K562 (cell line): ENCODE results near the gene HOXB1. TPM values are rescaled to one million over a fixed set of nuclear protein-coding genes. Genes with fewer than 3 reads are reported as not detected.

Experiments used
- ATAC-seq: fragments of 200-7000 bp; cut with Tn5 transposase; 3 replicates; pipeline ENCODE4 v1.9.1; 2020; ENCODE audit warnings: moderate library complexity
- BruUV-seq: library from RNA; stranded (reverse); fragments of 400-500 nt; replicated peaks from 2 replicates; lab custom pipeline; 2021; lab: Mats Ljungman, UMichigan
- CTCF ChIA-PET: fragments of 300-600 bp; formaldehyde crosslinking; extraction: SDS; loops from one replicate; lab custom pipeline; 2021; ENCODE audit warnings: low intra/inter-chr PET ratio; lab: Yijun Ruan, JAX
- POLR2A ChIA-PET: fragments of 300-600, 350-650 bp; sonication (Branson Sonifier 250); formaldehyde crosslinking; extraction: SDS; loops from one replicate; lab custom pipeline; 2021; ENCODE audit warnings: antibody characterized with exemption, inconsistent platforms; lab: Yijun Ruan, JAX
- DNase-seq, 4 experiments: peaks; one replicate each; pipeline versions ENCODE4 v3.0.0 to v3.0.0-alpha.2; 2011 to 2018; ENCODE audit warnings: low spot score in 3 of 4, mixed read lengths in 3 of 4; ENCODE audit errors: extremely low read depth in 1 of 4
- FAIRE-seq: peaks from 2 replicates; lab custom pipeline; 2011; peaks lifted over from hg19 to GRCh38; lab: Jason Lieb, UNC
- H2AFZ ChIP-seq: 2 replicates; pipeline ENCODE4 v1.6.0; 2011; ENCODE audit warnings: low read depth, low read length, control low read depth, inconsistent platforms
- H3K27ac ChIP-seq: fragments of 200-600 bp; 3 replicates; pipeline ENCODE4 v1.8.0; 2011; ENCODE audit warnings: low read depth, mild to moderate bottlenecking, control low read depth, inconsistent platforms, low read length, moderate library complexity, mixed read lengths; ENCODE audit errors: extremely low read depth
- H3K27me3 ChIP-seq, 2 experiments: fragments of 300-600 bp in 1 of 2; 2 replicates in 1 of 2; 3 replicates in 1 of 2; pipeline versions ENCODE4 v1.6.0 to v1.8.0; 2011; ENCODE audit warnings: inconsistent platforms in 2 of 2, low read length in 2 of 2, mild to moderate bottlenecking in 1 of 2, mixed read lengths in 1 of 2, moderate library complexity in 1 of 2; ENCODE audit not compliant: control insufficient read depth in 2 of 2, insufficient read depth in 2 of 2
- H3K36me3 ChIP-seq: fragments of 300-600 bp; 3 replicates; pipeline ENCODE4 v1.8.0; 2011; ENCODE audit warnings: mild to moderate bottlenecking, low read length, inconsistent platforms; ENCODE audit not compliant: control insufficient read depth, insufficient read depth
- H3K4me1 ChIP-seq, 2 experiments: fragments of 200-600 bp in 1 of 2; replicated peaks in 1 of 2; 2 replicates in 1 of 2; 3 replicates in 1 of 2; pipeline versions ENCODE4 v1.5.1 to v1.8.0; 2011; ENCODE audit warnings: inconsistent platforms in 2 of 2, low read length in 2 of 2, mild to moderate bottlenecking in 1 of 2, mixed read lengths in 1 of 2, moderate library complexity in 1 of 2; ENCODE audit not compliant: control insufficient read depth in 2 of 2, insufficient read depth in 2 of 2
- H3K4me2 ChIP-seq: 2 replicates; pipeline ENCODE4 v1.6.1; 2011; ENCODE audit warnings: low read length, control low read depth, inconsistent platforms, mixed read lengths; ENCODE audit not compliant: insufficient read depth
- H3K4me3 ChIP-seq: fragments of 200-600 bp; sonication (generic), shearing (Covaris generic); 2 replicates; pipeline ENCODE4 v1.5.1; 2016; ENCODE audit warnings: control low read depth, inconsistent platforms
- H3K79me2 ChIP-seq: fragments of 200-600 bp; 3 replicates; pipeline ENCODE4 v1.8.0; 2011; ENCODE audit warnings: low read length, inconsistent platforms; ENCODE audit not compliant: control insufficient read depth, insufficient read depth
- H3K9ac ChIP-seq, 2 experiments: 2 replicates each; pipeline versions ENCODE4 v1.6.0 to v1.6.1; 2011; ENCODE audit warnings: low read depth in 2 of 2, low read length in 2 of 2, control low read depth in 1 of 2, inconsistent platforms in 1 of 2, mild to moderate bottlenecking in 1 of 2, mixed read lengths in 1 of 2; ENCODE audit not compliant: insufficient read depth in 1 of 2
- H3K9me1 ChIP-seq: one replicate; pipeline ENCODE4 v1.6.0; 2011; ENCODE audit warnings: inconsistent platforms, mild to moderate bottlenecking, low read length, moderate library complexity; ENCODE audit not compliant: control insufficient read depth, insufficient read depth
- H3K9me3 ChIP-seq: replicated peaks from 2 replicates; pipeline ENCODE4 v1.5.1; 2011; ENCODE audit warnings: low read depth, low read length, inconsistent platforms; ENCODE audit not compliant: control insufficient read depth, insufficient read depth
- H4K20me1 ChIP-seq: replicated peaks from 2 replicates; pipeline ENCODE4 v1.6.1; 2011; ENCODE audit warnings: low read length, inconsistent platforms, mixed read lengths; ENCODE audit not compliant: control insufficient read depth, insufficient read depth
- HDAC3 ChIP-seq: fragments of 450-650 bp; IDR thresholded peaks from 2 replicates; pipeline ENCODE4 v1.6.1; 2018; ENCODE audit warnings: borderline replicate concordance, mild to moderate bottlenecking, moderate library complexity; ENCODE audit not compliant: partially characterized antibody
- KLF1 ChIP-seq: fragments of 450-650 bp; IDR thresholded peaks from 2 replicates; pipeline ENCODE4 v1.6.1; 2016; ENCODE audit warnings: missing genetic modification characterization, missing compliant biosample characterization
- MEIS2 ChIP-seq: fragments of 450-650 bp; IDR thresholded peaks from 2 replicates; pipeline ENCODE4 v1.6.1; 2014; ENCODE audit warnings: mild to moderate bottlenecking; ENCODE audit not compliant: partially characterized antibody
- PBX2 ChIP-seq, 2 experiments: IDR thresholded peaks in 1 of 2; conservative IDR thresholded peaks in 1 of 2; 2 replicates each; pipeline ENCODE4 v1.6.1; 2016; ENCODE audit warnings: low read depth in 2 of 2, mild to moderate bottlenecking in 1 of 2, missing compliant biosample characterization in 1 of 2, missing genetic modification characterization in 1 of 2, moderate library complexity in 1 of 2
- SREBF2 ChIP-seq: sonication (generic); formaldehyde crosslinking; IDR thresholded peaks from 2 replicates; pipeline ENCODE4 v1.4.0; 2020; ENCODE audit warnings: mild to moderate bottlenecking, missing genetic modification reagents
- ZBTB7A ChIP-seq: IDR thresholded peaks from 2 replicates; pipeline ENCODE4 v1.6.1; 2011; ENCODE audit warnings: low read depth, mild to moderate bottlenecking, low read length, moderate library complexity, borderline replicate concordance; ENCODE audit not compliant: control insufficient read depth
- WGBS: fragments of 100-300 bp; shearing (Covaris generic); methylation state at CpG from one replicate; pipeline ENCODE4 v1.1.6; 2016; ENCODE audit warnings: low coverage, mixed read lengths; ENCODE audit not compliant: insufficient coverage; ENCODE audit errors: missing lambda C conversion rate; 5-methylcytosine and 5-hydroxymethylcytosine counted together
- in situ Hi-C: fragments of 300-500 bp; cut with MboI; formaldehyde crosslinking; loops from 4 replicates; pipeline ENCODE4 v1.15.0; 2018; ENCODE audit warnings: inconsistent platforms, mixed read lengths
- intact Hi-C: fragments of 100-400 bp; cut with micrococcal nuclease; formaldehyde crosslinking; loops from 2 replicates; pipeline ENCODE4 v1.14.2; 2022
- polyA plus RNA-seq, 8 experiments: library from polyadenylated mRNA; depleted of rRNA in 4 of 8; stranded (reverse) in 5 of 8; unstranded in 3 of 8; fragments of >200 nt; fragmentation: Nextera tagmentation in 2 of 8; fragmentation: Illumina TruSeq in 1 of 8; extraction: Ambion mirVana in 2 of 8; extraction: Trizol in 1 of 8; gene quantifications; 2 replicates each; pipeline versions ENCODE4 v1.2.1 to v1.2.3, GENCODE V29; 2011 to 2014; ENCODE audit warnings: inconsistent platforms in 1 of 8, missing spikeins in 1 of 8
- total RNA-seq, 7 experiments: library from RNA; depleted of rRNA in 6 of 7; stranded (reverse); fragments of >200 nt in 6 of 7; fragmentation: Illumina TruSeq in 2 of 7; extraction: Trizol in 2 of 7; gene quantifications; 2 replicates each; pipeline versions ENCODE4 v1.2.1 to v1.2.3, GENCODE V29; 2011 to 2021; ENCODE audit warnings: low replicate concordance in 1 of 7

Gene HOXB1
- total and polyA plus RNA-seq, 9 of the 15 experiments (the other 6 are each of a cell fraction or from before 2014, with no cell fraction given) = 0.04 TPM; not detected in 8

GRCh38 chr17:48574505-48575065 is 43.8 kb upstream of the HOXB1 start:
- in situ Hi-C loops (no loop called here), intact Hi-C loops (no loop called here)
- FAIRE-seq (no peak), ATAC-seq (no peak), DNase-seq (no peak)
- Histone ChIP-seq H4K20me1 (no peaks in the 10 kb centered on the region; the same call in 1 of the 2 replicates), H3K9ac (peak overlapping the region; percentile 8 to 76; a peak in 2 of 4 replicates), H3K9me3 (no peaks in the 10 kb centered on the region), H3K27ac (peak overlapping the region; percentile 95; the same call in 2 of the 3 replicates), H3K4me2 (peak overlapping the region; percentile 88; the same call in 1 of the 2 replicates), H2AFZ (no peak overlapping the region), H3K79me2 (peaks cover 98% of the 10 kb centered on the region), H3K4me3 (peak overlapping the region; percentile 5; the same call in 1 of the 2 replicates), H3K36me3 (peaks cover 66% of the 10 kb centered on the region), H3K4me1 (peaks cover 48 to 69% of the 10 kb centered on the region in 2 experiments), H3K27me3 (no peaks in the 10 kb centered on the region), H3K9me1 (no peaks in the 10 kb centered on the region)
- no TSS peak for BruUV-seq
- TF ChIP-seq HDAC3 (no peak), ZBTB7A (peak; percentile 40; the same call in 1 of the 2 replicates), SREBF2 (no peak), KLF1 (tag) (no peak), MEIS2 (peak; percentile 60), PBX2 (CRISPR knock-in tag; IDR thresholded peaks at IDR 0.05; ENCODE audit: low read depth) (no peak), PBX2 (tag; conservative IDR thresholded peaks at IDR 0.05; ENCODE audit: low read depth) (peak; percentile 64; the same call in 1 of the 2 replicates)
- 73% methylated on average over 8 of the region's 8 CpGs for WGBS
- CTCF ChIA-PET = no interaction called here
- POLR2A ChIA-PET = interaction anchor here (0.6 to 1.2 kb wide), 6 partner anchors 19 to 107 kb away, joined by 3 to 4 read pairs (median 4); partner anchors contain the start of gene HOXB5
